K562 (cell line): ENCODE measurements around the gene ZNF474. TPM values are rescaled to one million over a fixed set of nuclear protein-coding genes. Genes with fewer than 3 reads are reported as not detected.

Experiments used
- HNRNPH1 ChIP-seq: fragments of 200-400 bp; formaldehyde crosslinking; optimal IDR thresholded peaks from 2 replicates; pipeline ENCODE3; 2017; ENCODE audit warnings: low read depth, mild to moderate bottlenecking, low read length, moderate library complexity
- KAT2B ChIP-seq: IDR thresholded peaks from one replicate; pipeline ENCODE4 v1.6.1; 2012; ENCODE audit warnings: low read depth, mild to moderate bottlenecking, control low read depth, inconsistent platforms, low read length, moderate library complexity
- MNT ChIP-seq, 2 experiments: fragments of 450-650 bp; conservative IDR thresholded peaks; 2 replicates each; pipeline ENCODE4 v1.6.1; 2017; ENCODE audit warnings: mild to moderate bottlenecking in 2 of 2, moderate library complexity in 2 of 2
- NFIC ChIP-seq: fragments of 450-650 bp; IDR thresholded peaks from 2 replicates; pipeline ENCODE4 v1.6.1; 2017; ENCODE audit warnings: mild to moderate bottlenecking, inconsistent platforms
- NFXL1 ChIP-seq: fragments of 450-650 bp; formaldehyde crosslinking; IDR thresholded peaks from 2 replicates; pipeline ENCODE4 v1.4.0; 2021; ENCODE audit warnings: mild to moderate bottlenecking
- PBX2 ChIP-seq, 2 experiments: IDR thresholded peaks in 1 of 2; conservative IDR thresholded peaks in 1 of 2; 2 replicates each; pipeline ENCODE4 v1.6.1; 2016; ENCODE audit warnings: low read depth in 2 of 2, mild to moderate bottlenecking in 1 of 2, missing compliant biosample characterization in 1 of 2, missing genetic modification characterization in 1 of 2, moderate library complexity in 1 of 2
- POU5F1 ChIP-seq: fragments of 150-350 bp; IDR thresholded peaks from 2 replicates; pipeline ENCODE4 v1.6.1; 2014; ENCODE audit warnings: borderline replicate concordance, low read length, low read depth, mild to moderate bottlenecking; ENCODE audit not compliant: partially characterized antibody
- PURB ChIP-seq: sonication (generic); formaldehyde crosslinking; IDR thresholded peaks from 2 replicates; pipeline ENCODE4 v1.9.0; 2021; ENCODE audit warnings: low read depth, mild to moderate bottlenecking, missing genetic modification reagents
- RUNX1 ChIP-seq: sonication (generic); IDR thresholded peaks from 2 replicates; pipeline ENCODE4 v1.6.1; 2016; ENCODE audit warnings: antibody characterized with exemption, low read depth
- SMARCA4 ChIP-seq: fragments of 450-650 bp; IDR thresholded peaks from 2 replicates; pipeline ENCODE4 v1.6.1; 2016
- TBL1XR1 ChIP-seq, 2 experiments: IDR thresholded peaks; 2 replicates each; pipeline ENCODE4 v1.6.1; 2012; ENCODE audit warnings: improper control_type of control experiment in 2 of 2, low read length in 2 of 2, mild to moderate bottlenecking in 1 of 2
- TRIM25 ChIP-seq: fragments of 450-650 bp; IDR thresholded peaks from 2 replicates; pipeline ENCODE4 v1.7.0; 2016; ENCODE audit warnings: borderline replicate concordance
- ZNF24 ChIP-seq: fragments of 450-650 bp; IDR thresholded peaks from 2 replicates; pipeline ENCODE4 v1.6.1; 2016
- ZNF274 ChIP-seq: IDR thresholded peaks from 2 replicates; pipeline ENCODE4 v1.6.1; 2011; ENCODE audit warnings: low read depth, mild to moderate bottlenecking, low read length, moderate library complexity, borderline replicate concordance
- ZNF668 ChIP-seq: fragments of 250-450 bp; sonication (Bioruptor Pico); IDR thresholded peaks from 2 replicates; pipeline ENCODE4 v1.8.0; 2022; ENCODE audit warnings: mild to moderate bottlenecking, inconsistent platforms
- polyA plus RNA-seq, 8 experiments: library from polyadenylated mRNA; depleted of rRNA in 4 of 8; stranded (reverse) in 5 of 8; unstranded in 3 of 8; fragments of >200 nt; fragmentation: Nextera tagmentation in 2 of 8; fragmentation: Illumina TruSeq in 1 of 8; extraction: Ambion mirVana in 2 of 8; extraction: Trizol in 1 of 8; gene quantifications; 2 replicates each; pipeline versions ENCODE4 v1.2.1 to v1.2.3, GENCODE V29; 2011 to 2014; ENCODE audit warnings: inconsistent platforms in 1 of 8, missing spikeins in 1 of 8
- total RNA-seq, 7 experiments: library from RNA; depleted of rRNA in 6 of 7; stranded (reverse); fragments of >200 nt in 6 of 7; fragmentation: Illumina TruSeq in 2 of 7; extraction: Trizol in 2 of 7; gene quantifications; 2 replicates each; pipeline versions ENCODE4 v1.2.1 to v1.2.3, GENCODE V29; 2011 to 2021; ENCODE audit warnings: low replicate concordance in 1 of 7
- TF ChIP-seq, protein P1 (sequence below): fragments of 450-650 bp; IDR thresholded peaks from 2 replicates; pipeline ENCODE4 v1.6.1; 2016; ENCODE audit warnings: borderline replicate concordance

The ZNF474 gene
- total and polyA plus RNA-seq, 9 of the 15 experiments (the other 6 are each of a cell fraction or from before 2014, with no cell fraction given) = 0.16 to 0.62 (median 0.39) TPM

DNA sequence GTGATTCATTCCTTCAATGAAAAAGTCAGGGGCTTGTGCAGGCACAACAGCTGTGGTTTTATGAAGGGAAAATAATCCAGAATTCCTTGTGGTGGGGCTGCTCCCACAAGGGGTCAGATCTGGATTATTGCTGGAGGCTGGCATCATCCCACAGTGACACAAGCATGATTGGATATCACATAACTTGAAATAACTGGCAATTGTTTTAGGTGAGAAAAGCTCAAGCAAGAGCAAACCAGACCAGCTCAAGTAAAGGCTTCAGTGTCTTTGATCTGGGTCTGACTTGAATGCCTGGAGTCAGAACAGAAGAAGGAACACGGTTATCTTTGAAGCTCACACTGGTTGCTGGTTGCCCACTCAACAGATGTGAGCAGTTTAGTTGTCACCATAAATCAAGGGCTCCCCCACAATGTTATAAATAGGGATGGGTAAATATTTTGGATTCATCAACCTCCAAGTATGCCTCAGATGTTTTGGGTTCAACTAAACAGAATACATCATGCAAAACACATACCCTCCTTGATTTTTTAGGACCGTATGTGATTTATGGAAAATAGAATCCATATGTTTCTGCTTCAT lies 3.1 kb upstream of the ZNF474 start (continued):
- TF ChIP-seq KAT2B = no peak
- TF ChIP-seq MNT (conservative IDR thresholded peaks at IDR 0.05) = peak in 1 of 2 experiments; percentile 49; a peak in 1 of 4 replicates
- TF ChIP-seq HNRNPH1 = no peak
- no peak for TF ChIP-seq TRIM25
- no peak for TF ChIP-seq POU5F1
- TF ChIP-seq NFXL1 (CRISPR knock-in tag) = no peak
- TF ChIP-seq PURB = no peak
- TF ChIP-seq ZNF668 (CRISPR knock-in tag) = no peak
- TF ChIP-seq PBX2 (CRISPR knock-in tag; IDR thresholded peaks at IDR 0.05; ENCODE audit: low read depth) = no peak
- TF ChIP-seq PBX2 (tag; conservative IDR thresholded peaks at IDR 0.05; ENCODE audit: low read depth) = peak; percentile 91
- TF ChIP-seq SMARCA4 = peak; percentile 95
- no peak for TF ChIP-seq ZNF274
- peak; percentile 86 for TF ChIP-seq NFIC
- peak; percentile 38 to 77; a peak in 2 of 4 replicates for TF ChIP-seq TBL1XR1 (IDR thresholded peaks at IDR 0.05; ENCODE audit: low read length in 2 of 2)
- TF ChIP-seq RUNX1 = 0 out of 2 replicates have a peak, but pooled peaks have one; percentile 85
- TF ChIP-seq, protein P1, sequence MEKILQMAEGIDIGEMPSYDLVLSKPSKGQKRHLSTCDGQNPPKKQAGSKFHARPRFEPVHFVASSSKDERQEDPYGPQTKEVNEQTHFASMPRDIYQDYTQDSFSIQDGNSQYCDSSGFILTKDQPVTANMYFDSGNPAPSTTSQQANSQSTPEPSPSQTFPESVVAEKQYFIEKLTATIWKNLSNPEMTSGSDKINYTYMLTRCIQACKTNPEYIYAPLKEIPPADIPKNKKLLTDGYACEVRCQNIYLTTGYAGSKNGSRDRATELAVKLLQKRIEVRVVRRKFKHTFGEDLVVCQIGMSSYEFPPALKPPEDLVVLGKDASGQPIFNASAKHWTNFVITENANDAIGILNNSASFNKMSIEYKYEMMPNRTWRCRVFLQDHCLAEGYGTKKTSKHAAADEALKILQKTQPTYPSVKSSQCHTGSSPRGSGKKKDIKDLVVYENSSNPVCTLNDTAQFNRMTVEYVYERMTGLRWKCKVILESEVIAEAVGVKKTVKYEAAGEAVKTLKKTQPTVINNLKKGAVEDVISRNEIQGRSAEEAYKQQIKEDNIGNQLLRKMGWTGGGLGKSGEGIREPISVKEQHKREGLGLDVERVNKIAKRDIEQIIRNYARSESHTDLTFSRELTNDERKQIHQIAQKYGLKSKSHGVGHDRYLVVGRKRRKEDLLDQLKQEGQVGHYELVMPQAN = no peak
- TF ChIP-seq ZNF24 = no peak
